ENCODE data around the gene A3GALT2.

Gene A3GALT2

DNA sequence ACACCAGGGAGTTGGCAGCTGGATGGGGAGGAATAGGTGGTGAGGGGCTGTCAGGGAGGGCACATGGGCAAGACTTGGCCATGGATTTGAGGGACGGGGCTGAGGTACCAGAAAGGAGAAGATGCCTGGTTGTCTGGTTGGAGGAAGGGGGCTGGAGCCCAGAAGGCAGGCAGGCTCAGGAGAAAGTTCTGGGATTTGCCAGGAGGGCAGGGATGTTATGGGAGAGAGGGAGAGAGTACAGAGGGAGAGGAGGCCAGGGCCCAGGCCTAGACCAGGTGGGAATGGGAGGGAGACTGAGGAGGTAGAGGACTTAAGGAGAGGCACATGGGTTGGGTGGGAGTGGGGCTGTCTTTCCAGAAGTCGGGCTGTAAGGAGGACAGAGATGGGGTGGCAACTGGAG lies 4.3 kb downstream of the A3GALT2 start:
- Histone ChIP-seq H4K20me1 (ENCODE audit: control insufficient read depth, insufficient read depth, low read depth, low read length) (no peaks in the 10 kb centered on the region), H3K9me2 (replicated peaks; ENCODE audit: control insufficient read depth, low read length) (no peaks in the 10 kb centered on the region), H3K4me2 (ENCODE audit: low read length) (no peak overlapping the region), H3K36me3 (ENCODE audit: control insufficient read depth, low read length) (no peaks in the 10 kb centered on the region), H3K4me3 (ENCODE audit: low read length) (no peak overlapping the region), H3F3A (ENCODE audit: control insufficient read depth, insufficient read depth) (no peaks in the 10 kb centered on the region), H3K27ac (ENCODE audit: low read depth, low read length) (no peak overlapping the region), H3K27me3 (ENCODE audit: control insufficient read depth, low read length) (peaks cover 28% of the 10 kb centered on the region), H3K9me3 (ENCODE audit: control insufficient read depth, insufficient read depth, low read length) (no peaks in the 10 kb centered on the region), H3K4me1 (ENCODE audit: control insufficient read depth, low read length) (no peaks in the 10 kb centered on the region), H3K79me2 (ENCODE audit: control insufficient read depth, low read length) (no peaks in the 10 kb centered on the region)
- no peak for TF ChIP-seq CTCF (IDR thresholded peaks at IDR 0.05; ENCODE audit: low read depth, low read length, poor library complexity, severe bottlenecking)
- no peak for TF ChIP-seq EZH2phosphoT487 (IDR thresholded peaks at IDR 0.05; ENCODE audit: borderline replicate concordance, low read length)

DNA sequence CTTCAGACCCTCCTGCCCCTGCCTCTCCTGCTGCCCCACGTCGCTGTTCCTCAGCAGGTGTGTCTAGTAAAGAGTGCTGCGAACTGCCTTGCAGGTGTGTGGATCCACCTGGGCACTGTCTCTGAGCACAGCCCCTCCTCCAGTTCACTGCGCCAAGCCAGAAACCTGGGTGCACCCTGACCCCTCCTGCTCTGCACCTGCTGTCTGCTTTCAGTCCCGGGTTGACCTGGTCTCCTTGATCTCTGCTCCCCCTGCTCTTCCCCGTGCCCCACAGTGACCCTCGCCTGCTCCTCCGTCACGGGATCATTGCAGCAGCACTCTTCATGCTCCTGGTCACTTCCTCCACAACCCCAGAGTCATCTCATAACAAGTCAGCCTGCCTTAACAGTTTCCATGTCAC lies 6.5 kb downstream of the A3GALT2 start:
- Histone ChIP-seq H3K36me3 (ENCODE audit: control insufficient read depth, low read length) (no peaks in the 10 kb centered on the region), H3K79me2 (ENCODE audit: control insufficient read depth, low read length) (no peaks in the 10 kb centered on the region), H4K20me1 (ENCODE audit: control insufficient read depth, insufficient read depth, low read depth, low read length) (no peaks in the 10 kb centered on the region), H3K4me3 (ENCODE audit: low read length) (no peak overlapping the region), H3K9me3 (ENCODE audit: control insufficient read depth, insufficient read depth, low read length) (no peaks in the 10 kb centered on the region), H3K4me2 (ENCODE audit: low read length) (no peak overlapping the region), H3K27ac (ENCODE audit: low read depth, low read length) (no peak overlapping the region), H3F3A (ENCODE audit: control insufficient read depth, insufficient read depth) (no peaks in the 10 kb centered on the region), H3K27me3 (ENCODE audit: control insufficient read depth, low read length) (peaks cover 28% of the 10 kb centered on the region), H3K9me2 (replicated peaks; ENCODE audit: control insufficient read depth, low read length) (no peaks in the 10 kb centered on the region), H3K4me1 (ENCODE audit: control insufficient read depth, low read length) (no peaks in the 10 kb centered on the region)
- TF ChIP-seq CTCF (IDR thresholded peaks at IDR 0.05; ENCODE audit: low read depth, low read length, poor library complexity, severe bottlenecking) = no peak
- TF ChIP-seq EZH2phosphoT487 (IDR thresholded peaks at IDR 0.05; ENCODE audit: borderline replicate concordance, low read length) = no peak

DNA sequence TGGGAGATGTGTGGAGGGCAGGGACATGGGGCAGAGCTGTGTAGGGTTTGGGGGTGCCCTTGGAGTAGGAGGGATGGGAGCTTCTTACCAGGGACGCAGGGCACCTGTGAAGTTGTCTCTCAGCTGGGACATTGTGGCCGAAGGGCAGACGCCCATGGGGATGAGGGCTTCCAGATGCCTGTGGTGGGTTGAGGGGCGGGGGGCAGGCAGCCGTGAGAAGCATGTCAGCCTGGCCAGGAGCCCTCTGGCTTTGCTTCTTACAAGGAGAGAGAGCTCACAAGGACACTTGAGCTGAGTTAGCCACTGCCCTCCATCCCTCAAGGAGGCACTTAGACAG lies 8.5 kb downstream of the A3GALT2 start:
- TF ChIP-seq EZH2phosphoT487 (IDR thresholded peaks at IDR 0.05; ENCODE audit: borderline replicate concordance, low read length) (no peak), CTCF (IDR thresholded peaks at IDR 0.05; ENCODE audit: low read depth, low read length, poor library complexity, severe bottlenecking) (no peak)
- Histone ChIP-seq H3K27me3 (ENCODE audit: control insufficient read depth, low read length) (peaks cover 12% of the 10 kb centered on the region), H3F3A (ENCODE audit: control insufficient read depth, insufficient read depth) (no peaks in the 10 kb centered on the region), H3K27ac (ENCODE audit: low read depth, low read length) (no peak overlapping the region), H3K9me2 (replicated peaks; ENCODE audit: control insufficient read depth, low read length) (no peaks in the 10 kb centered on the region), H4K20me1 (ENCODE audit: control insufficient read depth, insufficient read depth, low read depth, low read length) (no peaks in the 10 kb centered on the region), H3K4me1 (ENCODE audit: control insufficient read depth, low read length) (no peaks in the 10 kb centered on the region), H3K4me3 (ENCODE audit: low read length) (no peak overlapping the region), H3K4me2 (ENCODE audit: low read length) (no peak overlapping the region), H3K9me3 (ENCODE audit: control insufficient read depth, insufficient read depth, low read length) (no peaks in the 10 kb centered on the region), H3K36me3 (ENCODE audit: control insufficient read depth, low read length) (no peaks in the 10 kb centered on the region), H3K79me2 (ENCODE audit: control insufficient read depth, low read length) (no peaks in the 10 kb centered on the region)
